Body of pancreas (tissue), 4 donors: ENCODE measurements around the gene ZDHHC3.

Experiments used
- POLR2A ChIP-seq, 3 donors: fragments of 450-650 bp; IDR thresholded peaks; one replicate each; pipeline ENCODE4 v1.6.1; 2016; ENCODE audit warnings: antibody characterized with exemption in 3 of 3, mild to moderate bottlenecking in 2 of 3
- TF ChIP-seq, protein P1 (sequence below), 7 experiments: fragments of 450-650 bp in 4 of 7; fragments of 200-600 bp in 3 of 7; sonication (generic) in 3 of 7; IDR thresholded peaks; one replicate each; pipeline ENCODE4 v1.5.1; 2016 to 2019; ENCODE audit warnings: antibody characterized with exemption in 7 of 7

DNA sequence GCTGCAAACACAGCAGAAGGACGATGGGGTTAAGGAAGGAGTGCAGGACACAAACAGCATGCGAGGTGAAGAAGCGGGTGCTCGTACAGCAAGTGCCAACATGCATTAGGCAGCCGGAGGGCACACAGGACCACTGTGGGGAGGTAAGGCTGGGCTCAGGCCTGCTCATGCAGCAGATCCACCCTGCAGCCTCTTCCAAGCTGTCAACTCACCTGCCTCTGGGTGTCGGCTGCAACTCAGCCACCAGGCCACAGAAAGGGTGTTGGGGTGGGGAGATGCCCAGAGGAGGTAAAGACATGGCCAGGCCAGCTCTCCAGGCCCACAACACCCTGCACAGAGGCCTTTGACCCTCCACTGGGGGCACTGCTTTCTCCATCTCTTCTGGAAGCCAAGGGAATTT lies 57.4 kb downstream of the ZDHHC3 start:
- TF ChIP-seq, protein P1, sequence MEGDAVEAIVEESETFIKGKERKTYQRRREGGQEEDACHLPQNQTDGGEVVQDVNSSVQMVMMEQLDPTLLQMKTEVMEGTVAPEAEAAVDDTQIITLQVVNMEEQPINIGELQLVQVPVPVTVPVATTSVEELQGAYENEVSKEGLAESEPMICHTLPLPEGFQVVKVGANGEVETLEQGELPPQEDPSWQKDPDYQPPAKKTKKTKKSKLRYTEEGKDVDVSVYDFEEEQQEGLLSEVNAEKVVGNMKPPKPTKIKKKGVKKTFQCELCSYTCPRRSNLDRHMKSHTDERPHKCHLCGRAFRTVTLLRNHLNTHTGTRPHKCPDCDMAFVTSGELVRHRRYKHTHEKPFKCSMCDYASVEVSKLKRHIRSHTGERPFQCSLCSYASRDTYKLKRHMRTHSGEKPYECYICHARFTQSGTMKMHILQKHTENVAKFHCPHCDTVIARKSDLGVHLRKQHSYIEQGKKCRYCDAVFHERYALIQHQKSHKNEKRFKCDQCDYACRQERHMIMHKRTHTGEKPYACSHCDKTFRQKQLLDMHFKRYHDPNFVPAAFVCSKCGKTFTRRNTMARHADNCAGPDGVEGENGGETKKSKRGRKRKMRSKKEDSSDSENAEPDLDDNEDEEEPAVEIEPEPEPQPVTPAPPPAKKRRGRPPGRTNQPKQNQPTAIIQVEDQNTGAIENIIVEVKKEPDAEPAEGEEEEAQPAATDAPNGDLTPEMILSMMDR (IDR thresholded peaks at IDR 0.05), result no peak
- no peak for TF ChIP-seq POLR2A (IDR thresholded peaks at IDR 0.05)
